Stimulated activated CD4-positive, alpha-beta T cell treated with anti-CD3 and anti-CD28 coated beads, Interleukin-4, amount 100 ng/mL, for 48 hours (primary cell): Measurements from ENCODE around the gene PAX4.

Experiments
- DNase-seq, 2 donors: peaks; one replicate each; pipeline ENCODE4 v3.0.0-alpha.2; 2020; ENCODE audit warnings: low read depth in 2 of 2

Gene PAX4

GRCh38 chr7:127629268-127629854 is 11.4 kb upstream of the PAX4 start:
- DNase-seq, result peak in 1 of 2 donors; percentile 42

DNA sequence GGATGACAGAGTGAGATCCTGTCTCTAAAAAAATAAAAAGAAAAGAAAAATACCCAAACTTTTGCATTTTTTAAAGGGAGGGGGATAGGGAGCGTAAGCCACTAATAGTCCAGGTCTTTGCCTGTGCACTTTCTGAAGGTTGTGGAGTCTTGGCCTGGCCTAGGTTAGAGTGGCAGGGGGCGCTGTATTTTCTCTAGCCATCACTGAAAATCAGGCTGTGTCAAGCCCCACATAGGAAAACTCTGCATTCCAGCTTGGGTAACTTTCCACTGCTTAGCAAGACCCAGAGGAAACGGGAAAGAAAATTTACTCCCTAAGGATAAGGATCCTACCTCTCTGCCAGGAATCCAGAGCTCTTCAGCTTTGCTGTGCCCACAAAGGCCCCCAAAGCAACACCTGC is 10.5 kb upstream of the PAX4 start:
- DNase-seq, result no peak

- no peak for DNase-seq
Measured at GRCh38 chr7:127625331-127625730, 7.4 kb upstream of the PAX4 start.

GRCh38 chr7:127620406-127621233 is 2.7 kb upstream of the PAX4 start:
- DNase-seq, result no peak

- DNase-seq, result no peak
Measured at GRCh38 chr7:127619681-127620405, 1.9 kb upstream of the PAX4 start.

GRCh38 chr7:127618775-127619174 is 833 bp upstream of the PAX4 start:
- DNase-seq, result no peak

GRCh38 chr7:127616724-127617123 is 1.2 kb downstream of the PAX4 start:
- no peak for DNase-seq

DNA sequence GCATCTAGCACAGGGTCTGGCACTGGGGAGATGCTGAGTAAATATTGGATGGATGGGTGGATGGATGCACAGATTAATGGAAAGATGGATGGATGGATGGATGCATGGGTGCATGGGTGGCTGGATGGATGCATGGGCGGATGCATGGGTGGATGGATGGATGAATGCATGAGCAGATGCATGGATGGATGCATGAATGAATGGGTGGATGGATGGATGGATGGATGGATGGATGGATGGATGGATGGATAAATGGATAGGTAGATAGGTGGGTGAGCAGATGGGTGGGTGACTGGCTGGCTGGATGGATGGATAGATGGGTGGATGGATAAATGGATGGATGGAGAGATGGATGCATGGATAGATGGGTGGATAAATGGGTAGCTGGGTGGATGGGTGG is 5.7 kb downstream of the PAX4 start:
- DNase-seq, result no peak

DNA sequence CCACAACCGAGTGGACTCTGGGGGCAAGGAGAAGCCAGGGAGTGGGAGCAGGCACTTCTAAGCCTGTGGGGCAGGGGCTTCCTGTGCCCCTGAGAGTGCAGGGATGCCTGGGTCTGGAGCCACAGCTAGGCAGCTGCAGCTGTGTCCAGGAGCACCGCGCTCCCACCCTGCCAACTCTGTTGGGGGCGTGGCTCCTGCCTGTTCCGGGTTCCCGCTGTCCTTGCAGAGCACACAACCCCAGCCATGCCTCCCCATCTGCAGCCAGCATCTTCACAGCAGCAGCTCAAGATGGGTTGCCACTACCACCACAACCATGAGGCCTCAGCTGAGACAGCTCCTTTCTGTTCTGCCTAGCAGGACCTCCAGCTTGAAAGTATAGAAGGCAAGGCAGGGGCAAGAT is 8.6 kb downstream of the PAX4 start:
- DNase-seq, result no peak

GRCh38 chr7:127608446-127608845 is 9.5 kb downstream of the PAX4 start:
- no peak for DNase-seq

DNA sequence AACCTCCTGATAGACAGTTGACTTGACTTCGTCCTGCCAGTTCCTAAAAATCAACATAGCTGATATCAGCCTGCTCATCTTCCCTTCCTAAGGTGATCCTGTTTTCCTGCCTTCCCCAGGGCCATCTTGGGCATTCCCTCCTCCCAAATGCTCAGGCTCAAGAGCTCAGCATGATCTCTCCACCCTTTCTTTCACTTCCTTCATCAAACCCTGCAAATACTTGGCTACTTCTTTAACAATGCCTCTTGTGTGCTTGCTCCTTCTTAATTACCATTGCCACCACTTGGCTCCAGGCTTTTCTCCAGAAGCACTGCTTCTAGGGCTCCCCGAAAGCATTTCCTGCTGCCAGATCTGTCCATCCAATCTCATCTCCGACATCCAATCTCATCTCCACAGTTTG is 17.1 kb downstream of the PAX4 start:
- no peak for DNase-seq

DNA sequence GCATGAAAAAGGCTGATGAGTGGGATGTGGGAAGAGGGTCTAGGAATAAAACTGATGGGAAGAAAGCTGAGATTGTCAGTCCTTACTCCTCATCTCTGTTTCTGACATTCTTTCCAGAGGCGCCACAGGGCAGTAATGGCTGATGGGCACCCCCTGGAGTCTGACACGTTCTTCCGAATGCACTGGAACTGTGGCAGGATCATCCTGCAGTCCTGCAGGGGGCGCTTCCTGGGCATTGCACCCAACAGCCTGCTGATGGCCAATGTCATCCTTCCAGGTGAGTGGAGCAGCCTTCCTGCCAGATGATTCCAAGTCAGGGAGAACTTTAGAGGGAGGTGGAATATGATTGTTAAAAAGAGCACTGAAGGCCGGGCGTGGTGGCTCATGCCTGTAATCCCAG is 19.6 kb downstream of the PAX4 start:
- DNase-seq, result no peak

DNA sequence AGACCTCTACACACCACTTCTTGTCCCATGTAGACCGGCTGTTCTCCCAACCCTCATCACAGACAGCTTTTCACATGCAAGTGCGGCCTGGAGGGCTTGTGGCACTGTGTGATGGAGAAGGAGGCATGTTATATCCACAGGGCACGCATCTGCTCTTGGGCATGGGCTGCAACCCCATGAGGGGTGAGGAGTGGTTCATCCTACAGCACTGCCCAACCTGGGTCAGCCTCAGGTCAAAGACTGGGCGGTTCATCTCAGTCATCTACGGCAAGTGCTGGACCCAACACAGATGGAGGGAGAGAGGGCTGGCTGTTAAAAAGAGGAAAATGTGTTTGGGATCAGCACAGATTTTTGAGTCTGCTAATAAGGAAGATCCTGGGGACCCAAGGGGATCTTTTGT is 22.2 kb downstream of the PAX4 start:
- DNase-seq, result no peak

DNA sequence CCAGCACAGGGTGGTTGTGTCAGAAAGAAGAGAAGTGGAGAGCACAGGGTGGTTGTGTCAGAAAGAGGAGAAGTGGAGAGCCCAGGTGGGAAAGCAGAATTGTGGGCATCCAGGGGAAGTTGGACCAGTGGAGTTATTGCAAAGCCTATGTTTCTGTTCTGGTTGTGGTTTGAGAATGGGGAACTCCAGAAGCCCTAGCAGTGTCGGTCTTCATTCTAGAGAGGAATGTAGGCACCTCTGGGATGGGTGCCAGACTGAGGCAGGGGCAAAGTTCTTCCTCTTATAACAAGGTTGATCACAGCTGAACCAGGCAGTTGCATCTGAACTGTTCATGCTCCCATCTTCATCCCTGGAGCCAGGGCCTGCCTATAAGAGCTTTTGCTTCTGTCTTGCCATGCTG is 23.5 kb downstream of the PAX4 start:
- DNase-seq, result no peak

DNA sequence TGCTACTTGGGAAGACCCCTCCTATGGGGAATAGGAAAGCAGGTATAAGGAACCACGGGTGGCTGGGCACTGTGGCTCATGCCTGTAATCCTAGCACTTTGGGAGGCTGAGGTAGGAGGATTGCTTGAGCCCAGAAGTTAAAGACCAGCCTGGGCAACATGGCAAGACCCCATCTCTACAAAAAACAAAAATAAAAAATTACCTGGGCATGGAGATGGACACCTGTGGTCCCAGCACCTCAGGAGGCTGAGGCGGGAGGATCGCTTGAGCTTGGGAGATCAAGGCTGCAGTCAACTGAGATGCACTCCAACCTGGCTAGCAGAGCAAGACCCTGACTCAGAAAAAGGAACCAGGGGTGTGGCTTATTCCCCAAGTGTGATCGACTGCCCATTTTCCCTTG is 25.4 kb downstream of the PAX4 start:
- DNase-seq, result no peak

GRCh38 chr7:127591591-127591990 is 26.4 kb downstream of the PAX4 start:
- no peak for DNase-seq

- no peak for DNase-seq
Measured at GRCh38 chr7:127591189-127591588, 26.8 kb downstream of the PAX4 start.

GRCh38 chr7:127589896-127590295 is 28.0 kb downstream of the PAX4 start:
- DNase-seq, result no peak

GRCh38 chr7:127588697-127589482 is 29.1 kb downstream of the PAX4 start:
- no peak for DNase-seq

GRCh38 chr7:127588019-127588696 is 29.8 kb downstream of the PAX4 start, which contains the start of gene ARF5:
TSS of gene ARF5 (plus strand) at chr7:127588411. CDS start at chr7:127588499, 88 bp downstream.
- DNase-seq, result peak; percentile 82 to 83

DNA sequence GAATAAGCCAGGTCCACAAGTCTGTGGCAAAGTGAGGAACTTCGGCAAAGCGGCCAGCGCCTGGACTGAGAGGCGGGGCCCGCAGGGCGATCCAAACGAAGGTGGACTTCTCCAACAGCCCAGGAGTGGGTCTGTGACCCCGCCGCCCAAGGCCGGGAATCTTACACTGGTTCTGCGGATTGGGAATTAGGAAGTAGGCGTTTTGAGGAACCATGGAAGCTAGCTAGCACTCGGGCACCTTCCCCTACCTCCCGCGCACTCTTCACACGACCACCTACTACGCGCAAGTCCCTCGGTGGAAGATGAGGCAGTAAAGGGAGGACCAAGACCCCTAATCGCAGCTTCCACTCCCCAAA is 30.3 kb downstream of the PAX4 start:
- DNase-seq, result no peak

- DNase-seq, result no peak
Measured at GRCh38 chr7:127586346-127586745, 31.6 kb downstream of the PAX4 start.
